Measurements from ENCODE around the gene IGSF3. TPM values are rescaled to one million over a fixed set of nuclear protein-coding genes. Genes with fewer than 3 reads are reported as not detected.

The IGSF3 gene
- total RNA-seq, 1 donor from 2014 or later = 7.2 TPM

DNA sequence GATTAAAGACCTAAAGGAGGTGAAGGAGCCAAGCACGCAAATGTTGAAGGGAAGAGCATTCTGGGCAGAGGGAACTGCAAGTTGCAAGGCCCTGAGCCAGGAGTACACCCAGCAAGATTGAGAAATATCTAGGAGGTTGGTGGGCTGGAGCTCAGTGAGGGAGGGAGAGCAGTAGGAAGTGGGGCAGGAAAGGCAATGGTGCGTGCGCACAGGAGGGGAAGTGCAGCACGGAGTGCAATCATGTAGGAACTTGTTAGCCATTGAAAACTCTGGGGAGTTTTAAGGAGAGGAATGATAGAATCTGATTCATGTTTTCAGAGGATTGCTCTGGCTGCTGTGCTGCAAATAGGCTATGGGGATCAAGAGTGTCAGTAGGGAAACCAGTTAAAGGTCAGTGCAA lies 13.2 kb upstream of the IGSF3 start:
- Mint-ChIP-seq H3K27ac (no peak overlapping the region), H3K9me3 (no peaks in the 10 kb centered on the region), H3K4me1 (no peaks in the 10 kb centered on the region), H3K36me3 (ENCODE audit: low read depth) (no peaks in the 10 kb centered on the region), H3K27me3 (peaks cover 11% of the 10 kb centered on the region), H3K4me3 (no peak overlapping the region)
- intact Hi-C loops (cut with micrococcal nuclease) = no loop called here
- DNase-seq = no peak
- TF ChIP-seq, protein P1, sequence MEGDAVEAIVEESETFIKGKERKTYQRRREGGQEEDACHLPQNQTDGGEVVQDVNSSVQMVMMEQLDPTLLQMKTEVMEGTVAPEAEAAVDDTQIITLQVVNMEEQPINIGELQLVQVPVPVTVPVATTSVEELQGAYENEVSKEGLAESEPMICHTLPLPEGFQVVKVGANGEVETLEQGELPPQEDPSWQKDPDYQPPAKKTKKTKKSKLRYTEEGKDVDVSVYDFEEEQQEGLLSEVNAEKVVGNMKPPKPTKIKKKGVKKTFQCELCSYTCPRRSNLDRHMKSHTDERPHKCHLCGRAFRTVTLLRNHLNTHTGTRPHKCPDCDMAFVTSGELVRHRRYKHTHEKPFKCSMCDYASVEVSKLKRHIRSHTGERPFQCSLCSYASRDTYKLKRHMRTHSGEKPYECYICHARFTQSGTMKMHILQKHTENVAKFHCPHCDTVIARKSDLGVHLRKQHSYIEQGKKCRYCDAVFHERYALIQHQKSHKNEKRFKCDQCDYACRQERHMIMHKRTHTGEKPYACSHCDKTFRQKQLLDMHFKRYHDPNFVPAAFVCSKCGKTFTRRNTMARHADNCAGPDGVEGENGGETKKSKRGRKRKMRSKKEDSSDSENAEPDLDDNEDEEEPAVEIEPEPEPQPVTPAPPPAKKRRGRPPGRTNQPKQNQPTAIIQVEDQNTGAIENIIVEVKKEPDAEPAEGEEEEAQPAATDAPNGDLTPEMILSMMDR (IDR thresholded peaks at IDR 0.05) = no peak
- no peak for ATAC-seq (ENCODE audit: low read depth)
- ChIA-PET POLR2A (no interaction called here), CTCF (interaction anchor here (1.5 kb wide), 1 partner anchor 11 kb away, joined by 3 read pairs; no protein-coding TSS in a partner anchor)

GRCh38 chr1:116679828-116680628 lies 12.5 kb upstream of the IGSF3 start:
- intact Hi-C loops (cut with micrococcal nuclease) = no loop called here
- DNase-seq (no peak), ATAC-seq (ENCODE audit: low read depth) (no peak)
- H3K9me3 Mint-ChIP-seq = no peaks in the 10 kb centered on the region
- H3K36me3 Mint-ChIP-seq (ENCODE audit: low read depth) = no peaks in the 10 kb centered on the region
- ChIA-PET CTCF (interaction anchor here (1.5 kb wide), 1 partner anchor 10 kb away, joined by 3 read pairs; no protein-coding TSS in a partner anchor), POLR2A (no interaction called here)
- TF ChIP-seq, protein P1 (IDR thresholded peaks at IDR 0.05) = no peak
- no peak overlapping the region for H3K27ac Mint-ChIP-seq
- H3K4me1 Mint-ChIP-seq = no peaks in the 10 kb centered on the region
- H3K4me3 Mint-ChIP-seq = no peak overlapping the region
- peaks cover 11% of the 10 kb centered on the region for H3K27me3 Mint-ChIP-seq

DNA sequence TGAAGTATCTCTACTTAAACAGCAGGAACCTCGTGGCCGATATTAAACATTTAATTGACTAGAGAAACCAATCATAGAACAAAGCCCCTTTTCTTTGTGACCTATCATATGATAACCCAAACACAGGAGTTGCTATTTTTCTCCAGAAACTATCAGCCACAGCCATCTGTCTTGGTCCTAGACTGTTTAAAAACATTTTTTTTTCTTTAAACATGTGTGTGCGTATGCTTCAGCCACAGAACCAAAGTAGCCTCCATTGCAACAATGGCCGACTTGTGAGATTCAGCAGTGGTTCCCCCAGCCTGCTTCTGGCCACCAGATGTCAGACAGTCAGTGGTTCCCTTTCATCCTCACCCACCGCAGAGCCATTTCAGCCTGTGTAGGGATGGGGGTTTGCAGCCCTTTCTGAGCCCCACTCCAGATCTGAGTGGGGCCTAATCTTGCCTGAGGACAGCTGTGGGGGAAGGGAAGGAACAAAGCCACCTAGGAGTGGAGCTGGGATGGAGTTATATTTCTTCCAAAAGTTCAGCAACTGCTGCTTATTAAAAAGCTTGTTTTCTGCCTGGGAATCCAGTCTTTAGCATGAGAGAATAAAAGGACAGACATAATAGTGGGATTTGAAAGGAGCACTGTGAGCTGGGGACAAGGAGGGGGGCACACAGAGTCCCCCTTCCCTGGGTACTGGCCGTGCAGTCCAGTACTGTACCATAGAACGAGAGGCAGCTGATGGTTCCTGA lies 11.7 kb upstream of the IGSF3 start:
- no peak for ATAC-seq (ENCODE audit: low read depth)
- ChIA-PET CTCF (no interaction called here), POLR2A (no interaction called here)
- no peaks in the 10 kb centered on the region for H3K4me1 Mint-ChIP-seq
- DNase-seq = no peak
- no peaks in the 10 kb centered on the region for H3K9me3 Mint-ChIP-seq
- peaks cover 12% of the 10 kb centered on the region for H3K27me3 Mint-ChIP-seq
- H3K4me3 Mint-ChIP-seq = no peak overlapping the region
- TF ChIP-seq, protein P1 (IDR thresholded peaks at IDR 0.05) = no peak
- intact Hi-C loops (cut with micrococcal nuclease) = no loop called here
- H3K27ac Mint-ChIP-seq = no peak overlapping the region
- H3K36me3 Mint-ChIP-seq (ENCODE audit: low read depth) = no peaks in the 10 kb centered on the region

DNA sequence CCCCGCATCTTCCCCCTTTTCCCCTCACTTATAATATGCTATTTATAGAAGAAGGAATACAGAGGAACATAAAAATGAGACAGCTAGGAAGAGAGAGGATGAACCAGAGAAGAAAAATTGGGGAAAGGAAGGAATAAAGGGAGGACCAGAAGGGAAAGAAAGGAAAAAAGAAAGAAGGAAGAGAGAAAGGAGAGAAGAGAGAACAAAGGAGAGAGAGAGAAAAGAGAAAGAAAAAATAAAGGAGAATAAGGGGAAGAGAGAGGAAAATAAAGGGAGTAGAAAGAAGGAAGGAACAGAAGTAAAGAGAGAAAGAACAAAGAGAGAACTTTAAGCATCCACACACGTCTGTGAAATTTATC lies 11.2 kb upstream of the IGSF3 start:
- no peak for DNase-seq
- Mint-ChIP-seq H3K9me3 (no peaks in the 10 kb centered on the region), H3K27me3 (peaks cover 16% of the 10 kb centered on the region), H3K4me3 (no peak overlapping the region), H3K4me1 (no peaks in the 10 kb centered on the region), H3K36me3 (ENCODE audit: low read depth) (no peaks in the 10 kb centered on the region), H3K27ac (no peak overlapping the region)
- ChIA-PET POLR2A (interaction anchor here (0.7 kb wide), 1 partner anchor 13 kb away, joined by 4 read pairs; no protein-coding TSS in a partner anchor), CTCF (no interaction called here)
- TF ChIP-seq, protein P1 (IDR thresholded peaks at IDR 0.05) = no peak
- no peak for ATAC-seq (ENCODE audit: low read depth)
- intact Hi-C loops (cut with micrococcal nuclease) = no loop called here

DNA sequence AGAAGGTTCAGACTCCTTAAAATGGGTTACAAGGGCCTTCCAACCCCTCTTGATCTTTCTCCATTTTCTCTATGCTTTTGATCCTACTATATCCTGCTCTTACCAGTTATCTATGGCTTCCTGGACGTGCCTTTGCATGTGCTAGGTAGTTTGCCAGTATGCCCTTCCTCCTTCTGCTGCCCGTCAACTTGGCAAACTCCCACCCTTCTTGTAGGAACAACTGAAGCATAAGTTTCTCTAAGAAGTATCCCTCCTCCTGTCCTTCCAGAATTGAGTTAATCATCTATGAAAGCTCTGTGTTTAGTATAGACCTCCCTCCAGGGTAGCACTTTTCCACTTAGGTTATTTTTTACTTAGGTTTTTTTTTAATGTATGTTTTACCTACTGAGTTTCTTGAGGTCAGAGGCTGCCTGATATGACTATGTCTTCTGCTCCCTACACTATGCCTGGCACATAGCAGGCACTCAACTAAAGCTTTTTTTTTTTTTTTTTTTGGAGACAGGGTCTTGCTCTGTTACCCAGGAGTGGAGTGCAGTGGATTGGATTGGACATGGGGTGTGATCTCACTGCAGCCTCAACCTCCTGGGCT lies 10.0 kb upstream of the IGSF3 start:
- ChIA-PET POLR2A (no interaction called here), CTCF (interaction anchor here (0.6 kb wide), 1 partner anchor 19 kb away, joined by 3 read pairs; no protein-coding TSS in a partner anchor)
- TF ChIP-seq, protein P1 (IDR thresholded peaks at IDR 0.05) = no peak
- H3K27ac Mint-ChIP-seq = no peak overlapping the region
- no peak for DNase-seq
- no peak overlapping the region for H3K4me3 Mint-ChIP-seq
- peaks cover 3% of the 10 kb centered on the region for H3K4me1 Mint-ChIP-seq
- intact Hi-C loops (cut with micrococcal nuclease) = no loop called here
- no peaks in the 10 kb centered on the region for H3K36me3 Mint-ChIP-seq (ENCODE audit: low read depth)
- no peaks in the 10 kb centered on the region for H3K9me3 Mint-ChIP-seq
- no peak for ATAC-seq (ENCODE audit: low read depth)
- peaks cover 20% of the 10 kb centered on the region for H3K27me3 Mint-ChIP-seq

All from activated B cell treated with CpG ODN at 0.5 μM for 24 hours (primary cell).